Vagina (tissue), 2 donors: ENCODE results near the gene NAALADL1.

Source experiments
- POLR2AphosphoS5 ChIP-seq, 2 donors: sonication (generic); formaldehyde crosslinking; IDR thresholded peaks; one replicate each; pipeline ENCODE4 v1.9.0; 2017; ENCODE audit warnings: antibody characterized with exemption in 2 of 2, mild to moderate bottlenecking in 2 of 2, low read depth in 1 of 2; ENCODE audit not compliant: insufficient read depth in 1 of 2
- TF ChIP-seq, protein P1 (sequence below), 3 experiments: fragments of 450-650 bp in 2 of 3; fragments of 200-600 bp in 1 of 3; sonication (generic) in 1 of 3; IDR thresholded peaks; one replicate each; pipeline ENCODE4 v1.5.1; 2017 to 2019; ENCODE audit warnings: antibody characterized with exemption in 3 of 3, mild to moderate bottlenecking in 2 of 3, moderate library complexity in 2 of 3

DNA sequence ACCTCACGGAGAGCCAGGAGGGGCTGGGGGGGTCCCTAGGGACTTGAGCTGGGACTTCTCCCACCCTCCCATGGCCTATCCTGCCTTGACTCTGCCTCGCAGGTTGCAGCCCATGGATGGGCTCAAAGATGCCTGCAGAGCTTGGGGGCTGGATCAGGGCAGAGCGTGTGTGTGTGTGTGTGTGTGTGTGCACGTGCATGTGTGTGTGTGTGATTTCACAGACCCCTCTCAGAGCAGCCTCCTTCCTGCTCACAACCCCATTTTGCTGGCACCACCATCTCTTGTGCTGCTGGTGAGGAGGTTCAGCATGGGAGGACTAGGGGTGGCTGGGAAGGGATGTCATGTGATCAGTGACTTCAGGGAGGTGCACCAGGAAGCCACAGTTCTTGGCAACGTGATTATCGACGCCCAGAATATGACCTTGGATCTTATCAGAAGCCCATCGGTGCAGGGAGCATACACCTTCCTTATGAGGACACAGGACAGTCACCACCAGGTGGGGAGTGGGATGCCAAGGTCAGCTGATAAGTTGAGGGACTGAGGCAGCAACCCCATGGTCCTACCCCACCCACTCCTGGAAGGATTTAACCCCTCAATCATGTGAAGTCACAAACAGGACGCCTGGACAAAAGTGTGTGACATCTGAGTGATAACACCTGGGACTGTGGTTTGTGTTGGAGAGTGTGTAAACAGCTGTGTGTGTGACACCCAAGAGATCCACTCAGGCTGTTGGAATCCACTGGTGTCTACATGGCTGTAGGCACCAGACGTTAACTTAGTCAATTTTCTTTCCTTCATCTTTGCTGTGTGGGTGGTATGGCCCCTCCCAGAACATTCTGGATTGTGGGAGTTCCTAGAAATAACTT, 1.8 kb upstream of the NAALADL1 start:
- TF ChIP-seq POLR2AphosphoS5 (IDR thresholded peaks at IDR 0.05; ENCODE audit: insufficient read depth in 1 of 2, low read depth in 1 of 2), result no peak
- TF ChIP-seq, protein P1, sequence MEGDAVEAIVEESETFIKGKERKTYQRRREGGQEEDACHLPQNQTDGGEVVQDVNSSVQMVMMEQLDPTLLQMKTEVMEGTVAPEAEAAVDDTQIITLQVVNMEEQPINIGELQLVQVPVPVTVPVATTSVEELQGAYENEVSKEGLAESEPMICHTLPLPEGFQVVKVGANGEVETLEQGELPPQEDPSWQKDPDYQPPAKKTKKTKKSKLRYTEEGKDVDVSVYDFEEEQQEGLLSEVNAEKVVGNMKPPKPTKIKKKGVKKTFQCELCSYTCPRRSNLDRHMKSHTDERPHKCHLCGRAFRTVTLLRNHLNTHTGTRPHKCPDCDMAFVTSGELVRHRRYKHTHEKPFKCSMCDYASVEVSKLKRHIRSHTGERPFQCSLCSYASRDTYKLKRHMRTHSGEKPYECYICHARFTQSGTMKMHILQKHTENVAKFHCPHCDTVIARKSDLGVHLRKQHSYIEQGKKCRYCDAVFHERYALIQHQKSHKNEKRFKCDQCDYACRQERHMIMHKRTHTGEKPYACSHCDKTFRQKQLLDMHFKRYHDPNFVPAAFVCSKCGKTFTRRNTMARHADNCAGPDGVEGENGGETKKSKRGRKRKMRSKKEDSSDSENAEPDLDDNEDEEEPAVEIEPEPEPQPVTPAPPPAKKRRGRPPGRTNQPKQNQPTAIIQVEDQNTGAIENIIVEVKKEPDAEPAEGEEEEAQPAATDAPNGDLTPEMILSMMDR (IDR thresholded peaks at IDR 0.05), result no peak
